HCT116 (cell line): Measurements from ENCODE around the gene TM7SF3. TPM values are rescaled to one million over a fixed set of nuclear protein-coding genes. Genes with fewer than 3 reads are reported as not detected.

ENCODE experiments used
- ATAC-seq: fragments of 200-7000 bp; cut with Tn5 transposase; 2 replicates; pipeline ENCODE4 v1.9.1; 2020; ENCODE audit warnings: mild to moderate bottlenecking, moderate library complexity
- BruUV-seq: library from RNA; stranded (reverse); fragments of 400-500 nt; replicated peaks from 2 replicates; lab custom pipeline; 2021; lab: Mats Ljungman, UMichigan
- CTCF ChIA-PET: fragments of 300-600 bp; sonication (Branson Sonifier 250); formaldehyde crosslinking; loops from one replicate; lab custom pipeline; 2021; ENCODE audit warnings: antibody characterized with exemption; lab: Charles Lee
- POLR2A ChIA-PET: fragments of 300-600, 350-600 bp; sonication (Branson Sonifier 250); formaldehyde crosslinking; loops from one replicate; lab custom pipeline; 2021; ENCODE audit warnings: antibody characterized with exemption; lab: Charles Lee
- RAD21 ChIA-PET, 2 experiments: fragments of 300-600 bp; sonication (Branson Sonifier 250); formaldehyde crosslinking; loops; one replicate each; lab custom pipeline; 2023; ENCODE audit warnings: low total read pairs in 2 of 2; ENCODE audit not compliant: uncharacterized antibody in 2 of 2, unreplicated experiment in 2 of 2, low non-redundant PET in 1 of 2; lab: Charles Lee
- DNase-seq: peaks from one replicate; pipeline ENCODE4 v3.0.0-alpha.2; 2010; ENCODE audit warnings: low read depth, low spot score
- H2AFZ ChIP-seq: fragments of 200-600 bp; shearing (Covaris generic), sonication (generic); 2 replicates; pipeline ENCODE4 v1.6.1; 2017; ENCODE audit warnings: low read depth, mixed run types, mixed read lengths, antibody characterized with exemption, low read length; ENCODE audit not compliant: poor library complexity, severe bottlenecking
- H3K27ac ChIP-seq: 2 replicates; pipeline ENCODE4 v1.5.1; 2012; ENCODE audit warnings: low read depth, low read length
- H3K27me3 ChIP-seq: fragments of 200-600 bp; sonication (generic); 2 replicates; pipeline ENCODE4 v1.6.1; 2016; ENCODE audit warnings: mixed run types, low read length, mixed read lengths; ENCODE audit not compliant: insufficient read depth
- H3K36me3 ChIP-seq, 2 experiments: fragments of 200-500 bp in 1 of 2; fragments of 200-600 bp in 1 of 2; sonication (Bioruptor generic) in 1 of 2; sonication (generic) in 1 of 2; 2 replicates each; pipeline versions ENCODE4 v1.5.1 to v1.6.1; 2014 to 2016; ENCODE audit warnings: low read length in 2 of 2, inconsistent platforms in 1 of 2, mixed read lengths in 1 of 2, mixed run types in 1 of 2; ENCODE audit not compliant: insufficient read depth in 2 of 2, control insufficient read depth in 1 of 2
- H3K4me1 ChIP-seq, 2 experiments: fragments of 200-600 bp in 1 of 2; sonication (generic) in 1 of 2; 2 replicates each; pipeline versions ENCODE4 v1.5.1 to v1.6.1; 2012 to 2017; ENCODE audit warnings: low read length in 2 of 2, inconsistent platforms in 1 of 2, mild to moderate bottlenecking in 1 of 2, mixed read lengths in 1 of 2, mixed run types in 1 of 2, moderate library complexity in 1 of 2; ENCODE audit not compliant: insufficient read depth in 2 of 2, control insufficient read depth in 1 of 2
- H3K4me2 ChIP-seq: fragments of 200-600 bp; sonication (generic); 2 replicates; pipeline ENCODE4 v1.6.1; 2017; ENCODE audit warnings: mixed run types, low read length, mixed read lengths
- H3K4me3 ChIP-seq, 2 experiments: fragments of 200-600 bp in 1 of 2; sonication (generic) in 1 of 2; replicated peaks in 1 of 2; 2 replicates each; pipeline ENCODE4 v1.5.1; 2011 to 2016; ENCODE audit warnings: low read length in 2 of 2, control low read depth in 1 of 2, low read depth in 1 of 2, mild to moderate bottlenecking in 1 of 2, mixed read lengths in 1 of 2, mixed run types in 1 of 2
- H3K79me2 ChIP-seq: fragments of 200-600 bp; sonication (generic); 2 replicates; pipeline ENCODE4 v1.6.1; 2017; ENCODE audit warnings: mild to moderate bottlenecking, mixed run types, low read length, moderate library complexity, mixed read lengths; ENCODE audit not compliant: insufficient read depth
- H3K9ac ChIP-seq: fragments of 200-600 bp; sonication (generic); 2 replicates; pipeline ENCODE4 v1.6.1; 2016; ENCODE audit warnings: low read length, mixed read lengths
- H3K9me2 ChIP-seq: fragments of 200-600 bp; sonication (generic), shearing (Covaris generic); 2 replicates; pipeline ENCODE4 v1.6.1; 2017; ENCODE audit warnings: mixed run types, mild to moderate bottlenecking, moderate library complexity; ENCODE audit not compliant: insufficient read depth
- H3K9me3 ChIP-seq, 2 experiments: fragments of 200-500 bp in 1 of 2; fragments of 200-600 bp in 1 of 2; sonication (Bioruptor generic) in 1 of 2; sonication (generic) in 1 of 2; 2 replicates each; pipeline ENCODE4 v1.6.1; 2014 to 2017; ENCODE audit warnings: low read length in 2 of 2, mixed read lengths in 2 of 2, inconsistent platforms in 1 of 2, low read depth in 1 of 2, mild to moderate bottlenecking in 1 of 2, mixed run types in 1 of 2, moderate library complexity in 1 of 2; ENCODE audit not compliant: control insufficient read depth in 1 of 2, insufficient read depth in 1 of 2
- H4K20me1 ChIP-seq: fragments of 200-600 bp; sonication (generic), shearing (Covaris generic); 2 replicates; pipeline ENCODE4 v1.6.1; 2017; ENCODE audit warnings: mixed run types, mild to moderate bottlenecking, moderate library complexity; ENCODE audit not compliant: insufficient read depth
- CBX3 ChIP-seq: IDR thresholded peaks from 2 replicates; pipeline ENCODE4 v1.6.1; 2012; ENCODE audit warnings: low read depth
- CEBPB ChIP-seq: IDR thresholded peaks from 2 replicates; pipeline ENCODE4 v1.6.1; 2012; ENCODE audit warnings: low read depth
- EGR1 ChIP-seq: IDR thresholded peaks from 2 replicates; pipeline ENCODE4 v1.6.1; 2012; ENCODE audit warnings: low read depth
- ELF1 ChIP-seq: IDR thresholded peaks from 2 replicates; pipeline ENCODE4 v1.6.1; 2012; ENCODE audit warnings: low read depth, borderline replicate concordance
- EZH2phosphoT487 ChIP-seq: fragments of 200-600 bp; IDR thresholded peaks from 2 replicates; pipeline ENCODE4 v1.6.1; 2018; ENCODE audit warnings: antibody characterized with exemption, borderline replicate concordance
- SIN3A ChIP-seq: IDR thresholded peaks from 2 replicates; pipeline ENCODE4 v1.6.1; 2012; ENCODE audit warnings: low read depth
- SP1 ChIP-seq: IDR thresholded peaks from 2 replicates; pipeline ENCODE4 v1.6.1; 2012; ENCODE audit warnings: low read depth
- TCF7L2 ChIP-seq: IDR thresholded peaks from 2 replicates; pipeline ENCODE4 v1.7.0; 2011; ENCODE audit warnings: borderline replicate concordance, inconsistent platforms; ENCODE audit not compliant: insufficient read depth, insufficient read length; ENCODE audit errors: extremely low read depth
- YY1 ChIP-seq: IDR thresholded peaks from 2 replicates; pipeline ENCODE4 v1.6.1; 2011; ENCODE audit warnings: low read length, low read depth, moderate library complexity, mild to moderate bottlenecking; ENCODE audit not compliant: insufficient replicate concordance; ENCODE audit errors: extremely low read depth
- ZBTB33 ChIP-seq: IDR thresholded peaks from 2 replicates; pipeline ENCODE4 v1.6.1; 2011; ENCODE audit warnings: mild to moderate bottlenecking, low read length, moderate library complexity; ENCODE audit not compliant: insufficient replicate concordance; ENCODE audit errors: extremely low read depth
- ZFX ChIP-seq: fragments of 450-650 bp; IDR thresholded peaks from 2 replicates; pipeline ENCODE4 v1.6.1; 2017
- intact Hi-C: fragments of 100-400 bp; cut with micrococcal nuclease; formaldehyde crosslinking; loops from 2 replicates; pipeline ENCODE4 v1.10.0; 2022
- total RNA-seq: library from RNA; stranded (reverse); gene quantifications from one replicate; pipeline ENCODE4 v1.2.1, GENCODE V29; 2021; ENCODE audit not compliant: unreplicated experiment

TM7SF3 gene
- total RNA-seq, 1 experiment from 2014 or later, result 46.5 TPM

GRCh38 chr12:26939953-26940352 is 74.2 kb downstream of the TM7SF3 start:
- Histone ChIP-seq H3K79me2 (peaks cover 94% of the 10 kb centered on the region), H3K4me3 (peak overlapping the region in 1 of 2 experiments; percentile 98; a peak in 2 of 4 replicates), H3K36me3 (peaks cover 0 to 4% of the 10 kb centered on the region in 2 experiments; a peak in 1 of 4 replicates), H3K9me3 (no peaks in the 10 kb centered on the region), H2AFZ (no peak overlapping the region), H3K4me1 (peaks cover 3 to 26% of the 10 kb centered on the region in 2 experiments), H3K27ac (no peak overlapping the region), H3K9ac (no peak overlapping the region), H4K20me1 (peaks cover 11% of the 10 kb centered on the region; the same call in 1 of the 2 replicates), H3K9me2 (no peaks in the 10 kb centered on the region)
- ATAC-seq, result no peak
- intact Hi-C loops, result loop anchor here (5.0 kb wide), 1 partner anchor 72 kb away; the partner anchor contains the start of gene TM7SF3
- ChIA-PET RAD21 (no interaction called here), CTCF (no interaction called here)
- no TSS peak for BruUV-seq
- no peak for DNase-seq
- TF ChIP-seq ZBTB33, result no peak
- no peak for TF ChIP-seq YY1
- no peak for TF ChIP-seq SIN3A
- no peak for TF ChIP-seq EZH2phosphoT487
- TF ChIP-seq CEBPB, result no peak
- TF ChIP-seq EGR1, result no peak
- TF ChIP-seq ELF1, result no peak
- no peak for TF ChIP-seq ZFX
- no peak for TF ChIP-seq CBX3
- no peak for TF ChIP-seq SP1
- TF ChIP-seq TCF7L2, result no peak
- TF ChIP-seq, all 23 proteins: peak for 0
- POLR2A ChIA-PET, result no interaction called here
- Histone ChIP-seq H3K27me3 (no peaks in the 10 kb centered on the region), H3K4me2 (peak overlapping the region; percentile 85)
